Kidney tubule cell (primary cell): Measurements from ENCODE around the gene TRAF5.

Source experiments
- DNase-seq: peaks from one replicate; pipeline ENCODE4 v3.0.0-alpha.2; 2018; ENCODE audit warnings: low spot score

Gene TRAF5

GRCh38 chr1:211328084-211328694, 1.6 kb downstream of the TRAF5 start:
- DNase-seq: no peak

- no peak for DNase-seq
Measured at GRCh38 chr1:211328866-211329475, 2.3 kb downstream of the TRAF5 start.

- no peak for DNase-seq
Measured at GRCh38 chr1:211329764-211330201, 3.1 kb downstream of the TRAF5 start.

GRCh38 chr1:211330282-211330936, 3.8 kb downstream of the TRAF5 start:
- DNase-seq: no peak

GRCh38 chr1:211331011-211331709, 4.5 kb downstream of the TRAF5 start:
- no peak for DNase-seq

GRCh38 chr1:211332036-211332616, 5.5 kb downstream of the TRAF5 start:
- no peak for DNase-seq

GRCh38 chr1:211332830-211333229, 6.2 kb downstream of the TRAF5 start:
- DNase-seq: no peak

GRCh38 chr1:211333906-211334305, 7.3 kb downstream of the TRAF5 start:
- DNase-seq: peak; percentile 27

GRCh38 chr1:211334986-211335385, 8.4 kb downstream of the TRAF5 start:
- DNase-seq: peak; percentile 37

- peak; percentile 32 for DNase-seq
Measured at GRCh38 chr1:211335522-211336157, 9.0 kb downstream of the TRAF5 start.

- DNase-seq: no peak
Measured at GRCh38 chr1:211336161-211336560, 9.5 kb downstream of the TRAF5 start.

- no peak for DNase-seq
Measured at GRCh38 chr1:211336775-211337174, 10.1 kb downstream of the TRAF5 start.

- no peak for DNase-seq
Measured at GRCh38 chr1:211337430-211338223, 11.0 kb downstream of the TRAF5 start.

- DNase-seq: no peak
Measured at GRCh38 chr1:211338224-211338620, 11.6 kb downstream of the TRAF5 start.

- no peak for DNase-seq
Measured at GRCh38 chr1:211339631-211340041, 13.0 kb downstream of the TRAF5 start.

GRCh38 chr1:211340622-211341507, 14.2 kb downstream of the TRAF5 start:
- no peak for DNase-seq

GRCh38 chr1:211341999-211342398, 15.4 kb downstream of the TRAF5 start:
- DNase-seq: no peak

GRCh38 chr1:211343607-211344006, 17.0 kb downstream of the TRAF5 start:
- peak; percentile 22 for DNase-seq

- DNase-seq: no peak
Measured at GRCh38 chr1:211344152-211344618, 17.6 kb downstream of the TRAF5 start.

- no peak for DNase-seq
Measured at GRCh38 chr1:211345719-211346118, 19.1 kb downstream of the TRAF5 start.
